Middle frontal gyrus (tissue), 1 donor: Measurements from ENCODE around the gene MADD.

ENCODE experiments used
- DNase-seq: peaks from one replicate; pipeline ENCODE4 v3.0.0-alpha.2; 2015; ENCODE audit warnings: low spot score; ENCODE audit errors: extremely low spot score

The MADD gene

GRCh38 chr11:47379317-47379716 lies 109.4 kb downstream of the MADD start:
- DNase-seq: no peak
